Astrocyte of the cerebellum (primary cell): ENCODE data around the gene ELMOD2.

Source experiments
- DNase-seq: peaks from one replicate; pipeline ENCODE4 v3.0.0-alpha.2; 2011; ENCODE audit warnings: low read depth
- H3K4me3 ChIP-seq: 2 replicates; pipeline ENCODE4 v1.5.1; 2011; ENCODE audit warnings: mild to moderate bottlenecking, low read depth, low read length, moderate library complexity
- CTCF ChIP-seq: IDR thresholded peaks from 2 replicates; pipeline ENCODE4 v1.5.1; 2012; ENCODE audit warnings: low read length, low read depth, moderate library complexity, mild to moderate bottlenecking; ENCODE audit errors: missing control alignments
- in situ Hi-C: cut with HindIII; loops from 2 replicates; pipeline ENCODE4 v1.10.0; 2017; ENCODE audit warnings: low sequenced_read_pairs

Gene ELMOD2, protein sequence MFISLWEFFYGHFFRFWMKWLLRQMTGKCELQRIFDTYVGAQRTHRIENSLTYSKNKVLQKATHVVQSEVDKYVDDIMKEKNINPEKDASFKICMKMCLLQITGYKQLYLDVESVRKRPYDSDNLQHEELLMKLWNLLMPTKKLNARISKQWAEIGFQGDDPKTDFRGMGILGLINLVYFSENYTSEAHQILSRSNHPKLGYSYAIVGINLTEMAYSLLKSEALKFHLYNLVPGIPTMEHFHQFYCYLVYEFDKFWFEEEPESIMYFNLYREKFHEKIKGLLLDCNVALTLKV

GRCh38 chr4:140523857-140524742 lies at the start of gene ELMOD2:
Gene ELMOD2, plus strand, starts transcription at chr4:140524168. Its CDS starts 1,261 bp downstream, at chr4:140525429.
- in situ Hi-C loops = no loop called here
- peak; percentile 94 for TF ChIP-seq CTCF
- peak; percentile 91 for DNase-seq
- peak within 1 kb of the TSS; percentile 86 for H3K4me3 ChIP-seq

GRCh38 chr4:140483445-140483844 lies 40.5 kb upstream of the ELMOD2 start:
- no peak for TF ChIP-seq CTCF
- no peak for DNase-seq
- no peak overlapping the region for H3K4me3 ChIP-seq
- in situ Hi-C loops = no loop called here

- TF ChIP-seq CTCF = no peak
- H3K4me3 ChIP-seq = no peak overlapping the region
- in situ Hi-C loops = loop anchor here (5.0 kb wide), 1 partner anchor 34 kb away; no protein-coding TSS in a partner anchor
- DNase-seq = no peak
Measured at GRCh38 chr4:140485939-140486338, 38.0 kb upstream of the ELMOD2 start.

- TF ChIP-seq CTCF = no peak
- in situ Hi-C loops = no loop called here
- DNase-seq = no peak
- peak overlapping the region; percentile 26 for H3K4me3 ChIP-seq
Measured at GRCh38 chr4:140497405-140497746, 26.6 kb upstream of the ELMOD2 start.

DNA sequence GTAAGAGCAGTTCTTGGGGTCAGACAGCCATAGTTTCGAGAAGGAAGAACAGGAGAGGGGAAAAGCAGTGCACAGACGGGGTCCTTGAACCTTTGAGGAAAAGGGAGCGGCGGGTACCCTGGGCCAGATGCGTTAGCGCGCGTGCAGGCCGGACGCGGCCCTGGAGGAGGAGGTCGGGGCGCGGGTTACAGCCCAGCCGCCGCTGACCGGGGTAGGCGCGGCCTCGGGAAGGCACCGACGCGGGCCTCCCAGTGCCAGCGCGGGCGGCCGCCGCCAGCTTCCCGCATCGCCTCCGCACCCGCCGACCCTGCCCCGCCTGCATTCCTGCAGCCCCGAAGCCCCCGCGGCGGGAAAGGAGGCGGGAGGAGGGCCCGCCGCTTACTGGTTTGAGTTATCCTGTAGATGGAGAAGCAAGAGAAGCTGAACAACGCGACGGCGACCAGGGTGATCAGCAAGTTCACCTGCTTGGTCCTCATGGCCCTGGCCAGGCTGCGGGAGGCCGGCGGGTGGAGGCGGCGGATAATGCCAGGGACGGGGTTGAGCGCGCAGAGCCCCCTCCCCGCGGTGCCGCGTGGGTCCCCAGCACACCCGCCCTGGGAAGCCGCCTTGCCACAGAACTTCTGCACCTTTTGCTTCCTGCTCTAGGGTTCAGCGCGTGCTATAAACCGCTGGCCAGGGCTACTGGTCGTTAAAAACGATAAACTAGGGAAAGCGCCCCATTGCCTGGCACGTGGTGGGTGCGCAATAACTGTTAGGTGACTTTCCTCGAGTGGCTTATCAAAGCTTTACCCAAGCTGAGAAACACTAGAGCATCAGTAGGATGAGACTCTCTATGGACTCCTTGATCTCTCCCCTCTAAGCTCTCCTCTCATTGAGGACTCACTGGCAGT lies 26.0 kb upstream of the ELMOD2 start, which contains the start of gene MGAT4D:
TSS of gene MGAT4D (minus strand) at position 547 of the 890 bp plus-strand sequence. CDS start at position 476, 71 bp downstream.
- TF ChIP-seq CTCF = no peak
- no peak for DNase-seq
- in situ Hi-C loops = no loop called here
- H3K4me3 ChIP-seq = peak within 1 kb of the TSS; percentile 26

GRCh38 chr4:140499391-140499790 lies 24.6 kb upstream of the ELMOD2 start:
- in situ Hi-C loops = no loop called here
- TF ChIP-seq CTCF = no peak
- H3K4me3 ChIP-seq = no peak overlapping the region
- no peak for DNase-seq
